ENCODE data around the gene PLPPR1. TPM values are rescaled to one million over a fixed set of nuclear protein-coding genes. Genes with fewer than 3 reads are reported as not detected.

The PLPPR1 gene
- polyA plus RNA-seq, 1 donor from 2014 or later = 157 TPM

GRCh38 chr9:101065930-101066329 lies 37.4 kb downstream of the PLPPR1 start:
- Histone ChIP-seq H3K27me3 (ENCODE audit: insufficient read depth, low read depth, low read length) (no peaks in the 10 kb centered on the region), H3K4me3 (ENCODE audit: low read length) (no peak overlapping the region), H3K9me2 (ENCODE audit: insufficient read depth, low read length) (no peaks in the 10 kb centered on the region), H3K36me3 (ENCODE audit: insufficient read depth, low read length) (no peaks in the 10 kb centered on the region), H3F3A (ENCODE audit: insufficient read depth, low read length, poor library complexity, severe bottlenecking) (no peaks in the 10 kb centered on the region), H3K79me2 (replicated peaks; ENCODE audit: insufficient read depth, low read length) (no peaks in the 10 kb centered on the region), H3K9me3 (ENCODE audit: low read length) (no peaks in the 10 kb centered on the region), H3K9ac (ENCODE audit: low read length) (no peak overlapping the region), H4K20me1 (ENCODE audit: insufficient read depth) (no peaks in the 10 kb centered on the region), H2AFZ (ENCODE audit: low read depth, low read length) (no peak overlapping the region), H3K27ac (ENCODE audit: low read length) (no peak overlapping the region), H3K4me2 (ENCODE audit: low read length) (no peak overlapping the region)
- TF ChIP-seq SMC3 (conservative IDR thresholded peaks at IDR 0.05; ENCODE audit: poor library complexity) (no peak), EP300 (conservative IDR thresholded peaks at IDR 0.05; ENCODE audit: poor library complexity, severe bottlenecking) (no peak), MXI1 (conservative IDR thresholded peaks at IDR 0.05; ENCODE audit: poor library complexity, severe bottlenecking) (no peak), REST (IDR thresholded peaks at IDR 0.05; ENCODE audit: borderline replicate concordance) (no peak), TAF1 (IDR thresholded peaks at IDR 0.05; ENCODE audit: low read depth) (no peak), POLR2AphosphoS5 (IDR thresholded peaks at IDR 0.05) (no peak), RAD21 (conservative IDR thresholded peaks at IDR 0.05) (no peak), EZH2 (IDR thresholded peaks at IDR 0.05; ENCODE audit: borderline replicate concordance, insufficient read depth, low read length, poor library complexity, severe bottlenecking) (no peak)
- TF ChIP-seq, protein P1, sequence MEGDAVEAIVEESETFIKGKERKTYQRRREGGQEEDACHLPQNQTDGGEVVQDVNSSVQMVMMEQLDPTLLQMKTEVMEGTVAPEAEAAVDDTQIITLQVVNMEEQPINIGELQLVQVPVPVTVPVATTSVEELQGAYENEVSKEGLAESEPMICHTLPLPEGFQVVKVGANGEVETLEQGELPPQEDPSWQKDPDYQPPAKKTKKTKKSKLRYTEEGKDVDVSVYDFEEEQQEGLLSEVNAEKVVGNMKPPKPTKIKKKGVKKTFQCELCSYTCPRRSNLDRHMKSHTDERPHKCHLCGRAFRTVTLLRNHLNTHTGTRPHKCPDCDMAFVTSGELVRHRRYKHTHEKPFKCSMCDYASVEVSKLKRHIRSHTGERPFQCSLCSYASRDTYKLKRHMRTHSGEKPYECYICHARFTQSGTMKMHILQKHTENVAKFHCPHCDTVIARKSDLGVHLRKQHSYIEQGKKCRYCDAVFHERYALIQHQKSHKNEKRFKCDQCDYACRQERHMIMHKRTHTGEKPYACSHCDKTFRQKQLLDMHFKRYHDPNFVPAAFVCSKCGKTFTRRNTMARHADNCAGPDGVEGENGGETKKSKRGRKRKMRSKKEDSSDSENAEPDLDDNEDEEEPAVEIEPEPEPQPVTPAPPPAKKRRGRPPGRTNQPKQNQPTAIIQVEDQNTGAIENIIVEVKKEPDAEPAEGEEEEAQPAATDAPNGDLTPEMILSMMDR (IDR thresholded peaks at IDR 0.05; ENCODE audit: poor library complexity, severe bottlenecking) = no peak

- TF ChIP-seq EZH2 (IDR thresholded peaks at IDR 0.05; ENCODE audit: borderline replicate concordance, insufficient read depth, low read length, poor library complexity, severe bottlenecking) (no peak), TAF1 (IDR thresholded peaks at IDR 0.05; ENCODE audit: low read depth) (no peak), REST (IDR thresholded peaks at IDR 0.05; ENCODE audit: borderline replicate concordance) (no peak), POLR2AphosphoS5 (IDR thresholded peaks at IDR 0.05) (no peak), MXI1 (conservative IDR thresholded peaks at IDR 0.05; ENCODE audit: poor library complexity, severe bottlenecking) (no peak), EP300 (conservative IDR thresholded peaks at IDR 0.05; ENCODE audit: poor library complexity, severe bottlenecking) (no peak), SMC3 (conservative IDR thresholded peaks at IDR 0.05; ENCODE audit: poor library complexity) (no peak), RAD21 (conservative IDR thresholded peaks at IDR 0.05) (no peak)
- TF ChIP-seq, protein P1 (IDR thresholded peaks at IDR 0.05; ENCODE audit: poor library complexity, severe bottlenecking) = no peak
- H2AFZ ChIP-seq (ENCODE audit: low read depth, low read length) = no peak overlapping the region
- no peaks in the 10 kb centered on the region for H3K9me2 ChIP-seq (ENCODE audit: insufficient read depth, low read length)
- no peaks in the 10 kb centered on the region for H3K9me3 ChIP-seq (ENCODE audit: low read length)
- H3K9ac ChIP-seq (ENCODE audit: low read length) = no peak overlapping the region
- H3K36me3 ChIP-seq (ENCODE audit: insufficient read depth, low read length) = no peaks in the 10 kb centered on the region
- H3K27me3 ChIP-seq (ENCODE audit: insufficient read depth, low read depth, low read length) = no peaks in the 10 kb centered on the region
- H3K4me3 ChIP-seq (ENCODE audit: low read length) = no peak overlapping the region
- no peak overlapping the region for H3K27ac ChIP-seq (ENCODE audit: low read length)
- H3F3A ChIP-seq (ENCODE audit: insufficient read depth, low read length, poor library complexity, severe bottlenecking) = no peaks in the 10 kb centered on the region
- H3K4me2 ChIP-seq (ENCODE audit: low read length) = no peak overlapping the region
- no peaks in the 10 kb centered on the region for H4K20me1 ChIP-seq (ENCODE audit: insufficient read depth)
- no peaks in the 10 kb centered on the region for H3K79me2 ChIP-seq (replicated peaks; ENCODE audit: insufficient read depth, low read length)
Observed at GRCh38 chr9:101068696-101069095, 40.2 kb downstream of the PLPPR1 start.

Measured in neural cell (in vitro differentiated cells).